RWPE1 (cell line): ENCODE results near the gene SUCNR1.

Source experiments
- CTCF ChIA-PET: fragments of 350-600 bp; sonication (Branson Sonifier 250); formaldehyde crosslinking; extraction: SDS; loops from one replicate; lab custom pipeline; 2021; lab: Yijun Ruan, JAX
- POLR2A ChIA-PET: fragments of 400-600 bp; formaldehyde crosslinking; extraction: SDS; loops from one replicate; lab custom pipeline; 2020; ENCODE audit warnings: antibody characterized with exemption; ENCODE audit not compliant: low non-redundant PET; lab: Yijun Ruan, JAX
- DNase-seq: peaks from one replicate; pipeline ENCODE4 v3.0.0; 2012; ENCODE audit warnings: low spot score
- H3K27ac ChIP-seq: fragments of 450-650 bp; 2 replicates; pipeline ENCODE4 v1.5.1; 2017
- CTCF ChIP-seq: fragments of 450-650 bp; conservative IDR thresholded peaks from 2 replicates; pipeline ENCODE4 v1.5.1; 2017; ENCODE audit warnings: low read depth, mild to moderate bottlenecking

SUCNR1 gene

DNA sequence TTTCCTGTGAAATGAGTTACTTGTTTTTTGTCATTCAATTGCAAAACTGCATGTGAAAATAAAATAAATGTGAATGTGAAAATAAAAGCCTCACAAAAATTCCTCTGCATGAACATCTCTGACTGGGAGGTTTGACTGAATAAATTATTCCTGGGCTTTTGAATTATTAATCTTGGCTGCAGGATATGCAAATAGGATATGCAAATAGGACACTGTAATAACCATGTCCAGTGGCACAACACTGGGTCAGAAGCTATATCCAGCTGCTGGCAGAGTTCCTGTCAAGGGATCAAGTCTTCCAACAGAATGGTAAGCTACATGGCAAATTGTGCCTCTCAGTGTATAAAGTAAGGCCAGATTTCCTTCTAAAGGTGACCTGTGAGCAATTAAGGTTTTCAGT, at the start of gene SUCNR1:
SUCNR1 (plus strand) TSS at position 246 of the 400 bp plus-strand sequence. CDS start 6,250 bp downstream, outside the sequence.
- ChIA-PET POLR2A (no interaction called here), CTCF (no interaction called here)
- DNase-seq: no peak
- no peak for TF ChIP-seq CTCF
- H3K27ac ChIP-seq: no peak within 1 kb of the TSS

- peak; percentile 20 for DNase-seq
- no peak overlapping the region for H3K27ac ChIP-seq
- ChIA-PET CTCF (no interaction called here), POLR2A (no interaction called here)
- TF ChIP-seq CTCF: no peak
These were observed 45.6 kb upstream of the SUCNR1 start for GRCh38 chr3:151827816-151828215.

DNA sequence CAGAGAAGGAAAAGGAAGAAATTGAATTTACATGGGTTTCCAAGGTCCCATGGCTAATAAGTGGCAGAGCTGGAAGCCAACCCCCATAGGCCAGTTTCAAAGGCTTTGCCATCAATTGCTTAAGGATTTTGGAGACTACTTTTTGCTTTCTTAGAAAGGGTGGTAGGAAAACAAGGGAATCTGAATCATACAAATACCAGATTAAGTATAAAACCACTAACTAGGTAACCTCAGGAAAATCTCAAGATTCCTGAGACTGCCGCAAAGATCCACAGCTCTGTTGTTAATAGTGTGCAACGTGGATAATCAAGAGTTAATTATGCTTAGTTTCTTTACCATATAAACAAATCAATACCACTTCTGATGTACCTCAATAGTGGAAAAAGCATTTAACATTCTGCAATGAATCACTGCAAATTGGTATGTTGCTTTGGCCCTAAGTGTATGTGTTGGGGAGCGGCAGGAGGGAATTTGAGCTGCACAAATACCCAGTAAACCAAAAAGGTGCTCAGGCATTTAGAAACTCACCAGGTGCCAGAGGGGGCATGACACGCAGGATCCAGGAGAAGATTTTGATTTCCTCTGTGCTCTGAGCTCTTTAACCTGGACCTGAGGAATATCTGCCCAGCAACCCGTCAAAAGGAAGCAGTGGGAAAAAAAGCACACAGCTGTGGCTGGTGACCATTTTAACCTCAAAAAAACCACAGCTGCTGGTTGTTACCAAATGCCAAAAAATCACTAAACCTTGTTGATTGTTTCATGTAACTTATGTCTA, 37.5 kb upstream of the SUCNR1 start:
- no peak for DNase-seq
- no peak for TF ChIP-seq CTCF
- POLR2A ChIA-PET: no interaction called here
- CTCF ChIA-PET: interaction anchor here (0.6 to 2.0 kb wide), 3 partner anchors 83 to 410 kb away, joined by 3 to 10 read pairs (median 3); no protein-coding TSS in a partner anchor
- no peak overlapping the region for H3K27ac ChIP-seq

DNA sequence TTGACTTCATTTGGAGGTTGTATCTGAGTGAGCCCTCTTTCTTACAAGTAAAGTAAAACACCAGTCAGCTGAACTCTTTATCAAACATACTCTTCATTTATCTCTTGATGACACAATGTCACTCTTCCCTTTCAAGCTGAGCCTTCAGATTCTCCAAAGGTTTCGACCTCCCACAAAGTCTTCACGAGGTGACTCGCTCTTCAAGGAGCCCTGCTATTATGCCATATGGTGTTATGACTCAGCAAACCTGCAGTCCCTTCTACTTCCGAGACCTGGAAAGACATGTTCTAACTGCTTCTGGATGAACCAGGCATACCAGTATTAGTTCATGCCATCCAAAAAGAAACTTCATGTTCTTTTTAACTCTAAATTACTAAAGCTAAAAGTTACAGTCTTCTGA, 36.4 kb upstream of the SUCNR1 start:
- ChIA-PET POLR2A (no interaction called here), CTCF (interaction anchor here (0.5 to 2.0 kb wide), 7 partner anchors 82 to 607 kb away, joined by 3 to 10 read pairs (median 4); no protein-coding TSS in a partner anchor)
- DNase-seq: peak; percentile 83
- no peak overlapping the region for H3K27ac ChIP-seq
- TF ChIP-seq CTCF: no peak

DNA sequence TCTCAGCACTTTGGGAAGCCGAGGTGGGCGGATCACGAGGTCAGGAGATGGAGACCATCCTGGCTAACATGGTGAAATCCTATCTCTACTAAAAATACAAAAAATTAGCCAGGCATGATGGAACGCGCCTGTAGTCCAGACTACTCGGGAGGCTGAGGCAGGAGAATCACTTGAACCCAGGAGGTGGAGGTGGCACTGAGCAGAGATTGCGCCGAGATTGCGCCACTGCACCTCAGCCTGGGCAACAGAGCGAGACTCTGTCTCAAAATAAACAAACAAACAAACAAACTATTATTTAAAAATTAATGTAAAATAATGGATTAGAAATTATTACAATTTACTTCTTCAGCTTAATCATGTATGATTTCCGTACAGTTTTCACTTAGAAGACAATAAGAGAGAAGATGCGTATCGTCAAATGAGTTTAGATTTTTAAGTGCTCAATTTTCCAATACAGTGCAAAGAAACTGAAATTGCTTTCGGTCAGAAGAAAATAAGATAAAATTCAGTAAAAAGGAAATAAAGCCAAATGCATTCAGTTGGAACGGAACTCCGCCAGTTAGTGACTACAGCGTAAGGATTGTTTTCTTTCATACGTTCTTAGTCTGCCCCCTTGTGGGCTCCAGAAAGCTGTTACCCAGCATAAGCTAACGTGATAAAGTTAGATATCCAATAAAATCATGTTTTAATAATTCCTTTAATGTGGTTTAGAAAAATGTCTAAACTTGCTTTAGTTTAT, 34.7 kb upstream of the SUCNR1 start:
- CTCF ChIA-PET: interaction anchor here (0.7 to 1.3 kb wide), 8 partner anchors 133 to 534 kb away, joined by 3 to 10 read pairs (median 4); no protein-coding TSS in a partner anchor
- POLR2A ChIA-PET: no interaction called here
- H3K27ac ChIP-seq: no peak overlapping the region
- peak; percentile 56 for DNase-seq
- peak; percentile 82 for TF ChIP-seq CTCF

DNA sequence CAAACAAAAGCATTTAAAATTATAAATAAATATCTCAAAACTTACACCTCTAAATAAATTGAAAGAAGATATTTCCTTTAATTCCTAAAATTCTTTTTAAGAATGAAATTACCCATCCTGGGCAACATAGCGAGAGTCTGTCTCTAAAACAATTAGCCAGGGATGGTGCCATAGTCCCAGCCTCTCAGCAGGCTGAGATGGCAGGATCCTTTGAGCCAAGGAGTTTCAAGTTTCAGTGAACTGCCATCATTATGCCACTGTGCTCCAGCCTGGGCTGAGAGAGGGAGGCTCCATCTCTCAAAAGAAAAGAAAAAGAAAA, 34.2 kb upstream of the SUCNR1 start:
- ChIA-PET CTCF (interaction anchor here (0.7 to 1.3 kb wide), 8 partner anchors 133 to 535 kb away, joined by 3 to 10 read pairs (median 4); no protein-coding TSS in a partner anchor), POLR2A (no interaction called here)
- H3K27ac ChIP-seq: no peak overlapping the region
- DNase-seq: no peak
- peak; percentile 4; the same call in 1 of the 2 replicates for TF ChIP-seq CTCF
